A673 (cell line): ENCODE data around the gene FTCDNL1. TPM values are rescaled to one million over a fixed set of nuclear protein-coding genes. Genes with fewer than 3 reads are reported as not detected.
A peak's percentile ranks its signal among the peaks of the same experiment; 100 is the strongest.

ENCODE experiments used
- BruUV-seq: library from RNA; stranded (reverse); fragments of 400-500 nt; replicated peaks from 2 replicates; lab custom pipeline; 2021; lab: Mats Ljungman, UMichigan
- CTCF ChIA-PET: fragments of 300-600 bp; sonication (Branson Sonifier 250); formaldehyde crosslinking; loops from one replicate; lab custom pipeline; 2022; ENCODE audit warnings: antibody characterized with exemption; lab: Charles Lee
- POLR2A ChIA-PET: fragments of 300-600 bp; sonication (Branson Sonifier 250); formaldehyde crosslinking; loops from one replicate; lab custom pipeline; 2022; ENCODE audit warnings: antibody characterized with exemption; ENCODE audit not compliant: low non-redundant PET; lab: Charles Lee
- DNase-seq: peaks from one replicate; pipeline ENCODE4 v3.0.0-alpha.2; 2015; ENCODE audit warnings: low spot score
- H3K27ac ChIP-seq: fragments of 200-600 bp; sonication (generic); 2 replicates; pipeline ENCODE4 v1.5.1; 2016; ENCODE audit warnings: mixed run types, low read depth, mild to moderate bottlenecking, mixed read lengths, antibody characterized with exemption, low read length; ENCODE audit not compliant: poor library complexity, severe bottlenecking
- H3K27me3 ChIP-seq: fragments of 200-600 bp; sonication (generic); replicated peaks from 2 replicates; pipeline ENCODE4 v1.6.1; 2017; ENCODE audit warnings: mixed run types, low read depth, mild to moderate bottlenecking, mixed read lengths, antibody characterized with exemption, low read length; ENCODE audit not compliant: insufficient read depth, poor library complexity
- H3K36me3 ChIP-seq: fragments of 200-600 bp; sonication (generic); 2 replicates; pipeline ENCODE4 v1.6.1; 2016; ENCODE audit warnings: mixed run types, mild to moderate bottlenecking, mixed read lengths, antibody characterized with exemption, low read length; ENCODE audit not compliant: insufficient read depth, poor library complexity, severe bottlenecking
- H3K4me1 ChIP-seq: fragments of 200-600 bp; sonication (generic); 2 replicates; pipeline ENCODE4 v1.6.1; 2017; ENCODE audit warnings: mixed run types, mild to moderate bottlenecking, mixed read lengths, antibody characterized with exemption, low read length; ENCODE audit not compliant: insufficient read depth, poor library complexity, severe bottlenecking
- H3K4me3 ChIP-seq: fragments of 200-600 bp; sonication (generic); 2 replicates; pipeline ENCODE4 v1.5.1; 2016; ENCODE audit warnings: low read depth, mixed run types, mild to moderate bottlenecking, mixed read lengths, low read length; ENCODE audit not compliant: poor library complexity, severe bottlenecking
- H3K9me3 ChIP-seq: fragments of 200-600 bp; sonication (generic); 2 replicates; pipeline ENCODE4 v1.6.1; 2016; ENCODE audit warnings: mixed run types, low read depth, mild to moderate bottlenecking, mixed read lengths, antibody characterized with exemption, low read length; ENCODE audit not compliant: poor library complexity, severe bottlenecking
- EZH2 ChIP-seq: fragments of 200-600 bp; sonication (generic); IDR thresholded peaks from 2 replicates; pipeline ENCODE4 v1.6.1; 2017; ENCODE audit warnings: borderline replicate concordance, low read depth, mild to moderate bottlenecking, mixed read lengths, antibody characterized with exemption, low read length; ENCODE audit not compliant: poor library complexity, severe bottlenecking
- intact Hi-C: fragments of 100-400 bp; cut with micrococcal nuclease; formaldehyde crosslinking; loops from one replicate; pipeline ENCODE4 v1.10.0; 2022; ENCODE audit not compliant: unreplicated experiment
- total RNA-seq: library from RNA; stranded (reverse); gene quantifications from 2 replicates; pipeline ENCODE4 v1.2.3, GENCODE V29; 2021
- TF ChIP-seq, protein P1 (sequence below): fragments of 300-800, 200-600 bp; sonication (generic); conservative IDR thresholded peaks from 2 replicates; pipeline ENCODE4 v1.5.1; 2017; ENCODE audit warnings: low read depth, mild to moderate bottlenecking, antibody characterized with exemption, low read length, moderate library complexity, mixed read lengths

The FTCDNL1 gene
- total RNA-seq, 1 experiment from 2014 or later, result 0.88 TPM

DNA sequence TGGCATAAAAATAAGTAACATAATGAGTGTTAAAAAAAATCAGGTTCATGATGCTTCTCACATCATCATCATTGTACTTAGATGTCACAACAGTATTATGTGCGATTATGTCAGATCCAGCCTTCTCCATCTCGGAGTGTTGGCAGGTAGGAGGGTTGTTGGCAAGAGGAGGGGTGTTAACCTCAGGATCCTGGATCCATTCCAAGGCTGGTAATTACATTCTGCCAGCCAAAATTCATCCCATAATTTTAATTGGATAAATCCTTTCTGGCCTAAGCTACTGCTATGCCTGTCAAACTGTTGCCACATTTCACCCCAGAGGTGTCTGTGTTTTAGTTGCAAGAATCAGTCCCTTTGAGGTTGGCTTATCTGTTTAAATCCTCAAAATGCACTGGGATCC, 891 bp upstream of the FTCDNL1 start:
- DNase-seq, result no peak
- H3K4me1 ChIP-seq, result peaks cover 9% of the 10 kb centered on the region
- no peak overlapping the region for H3K4me3 ChIP-seq
- H3K9me3 ChIP-seq, result no peaks in the 10 kb centered on the region
- TF ChIP-seq, protein P1, sequence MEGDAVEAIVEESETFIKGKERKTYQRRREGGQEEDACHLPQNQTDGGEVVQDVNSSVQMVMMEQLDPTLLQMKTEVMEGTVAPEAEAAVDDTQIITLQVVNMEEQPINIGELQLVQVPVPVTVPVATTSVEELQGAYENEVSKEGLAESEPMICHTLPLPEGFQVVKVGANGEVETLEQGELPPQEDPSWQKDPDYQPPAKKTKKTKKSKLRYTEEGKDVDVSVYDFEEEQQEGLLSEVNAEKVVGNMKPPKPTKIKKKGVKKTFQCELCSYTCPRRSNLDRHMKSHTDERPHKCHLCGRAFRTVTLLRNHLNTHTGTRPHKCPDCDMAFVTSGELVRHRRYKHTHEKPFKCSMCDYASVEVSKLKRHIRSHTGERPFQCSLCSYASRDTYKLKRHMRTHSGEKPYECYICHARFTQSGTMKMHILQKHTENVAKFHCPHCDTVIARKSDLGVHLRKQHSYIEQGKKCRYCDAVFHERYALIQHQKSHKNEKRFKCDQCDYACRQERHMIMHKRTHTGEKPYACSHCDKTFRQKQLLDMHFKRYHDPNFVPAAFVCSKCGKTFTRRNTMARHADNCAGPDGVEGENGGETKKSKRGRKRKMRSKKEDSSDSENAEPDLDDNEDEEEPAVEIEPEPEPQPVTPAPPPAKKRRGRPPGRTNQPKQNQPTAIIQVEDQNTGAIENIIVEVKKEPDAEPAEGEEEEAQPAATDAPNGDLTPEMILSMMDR, result no peak
- BruUV-seq, result no TSS peak
- intact Hi-C loops, result no loop called here
- POLR2A ChIA-PET, result no interaction called here
- H3K27ac ChIP-seq, result no peak overlapping the region
- no peaks in the 10 kb centered on the region for H3K36me3 ChIP-seq
- peaks cover 31% of the 10 kb centered on the region for H3K27me3 ChIP-seq
- CTCF ChIA-PET, result no interaction called here

DNA sequence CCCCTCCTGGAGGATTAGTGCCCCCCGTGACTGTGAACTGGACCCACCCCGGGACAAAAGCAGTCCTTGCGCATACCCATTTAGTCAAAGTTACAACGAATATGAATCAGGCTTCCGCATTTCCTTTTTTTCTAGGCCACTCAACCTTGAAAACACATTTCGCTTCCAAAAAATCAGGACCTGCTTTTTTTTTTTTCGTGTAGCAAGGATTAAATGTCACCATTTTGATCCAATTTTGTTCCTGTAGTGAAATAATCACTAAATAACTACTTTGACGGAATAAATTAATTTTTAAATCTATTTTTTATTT, 464 bp upstream of the FTCDNL1 start:
- POLR2A ChIA-PET, result no interaction called here
- BruUV-seq, result no TSS peak
- intact Hi-C loops, result no loop called here

DNA sequence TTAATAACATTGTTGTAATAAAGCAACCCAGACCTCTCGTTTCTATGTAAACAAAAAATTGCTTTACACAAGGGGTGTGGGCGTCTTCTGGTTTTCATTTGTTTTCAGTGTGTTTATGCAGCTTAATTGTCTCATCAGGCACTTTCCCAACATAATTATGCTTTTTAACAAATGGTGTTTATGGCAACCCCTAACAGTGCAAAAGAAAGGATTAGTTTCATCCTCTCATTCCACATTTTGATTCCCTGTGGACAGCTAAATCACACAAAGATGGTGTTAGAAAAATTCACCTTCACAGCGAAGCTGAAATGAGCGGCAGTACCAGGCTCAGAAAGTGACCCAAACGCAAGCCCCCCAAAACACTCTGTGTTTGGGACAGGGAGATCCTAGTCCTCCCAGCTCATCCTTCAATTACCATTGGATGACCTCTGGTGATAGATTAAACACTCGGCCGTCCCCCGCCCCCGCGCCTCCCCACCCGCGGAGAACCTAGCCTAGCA, 724 bp downstream of the FTCDNL1 start:
- no peak for DNase-seq
- ChIA-PET CTCF (no interaction called here), POLR2A (no interaction called here)
- no TSS peak for BruUV-seq
- no peaks in the 10 kb centered on the region for H3K36me3 ChIP-seq
- no peak overlapping the region for H3K27ac ChIP-seq
- TF ChIP-seq, protein P1, result no peak
- no peak for TF ChIP-seq EZH2
- intact Hi-C loops, result no loop called here
- no peaks in the 10 kb centered on the region for H3K9me3 ChIP-seq
- H3K27me3 ChIP-seq, result peaks cover 31% of the 10 kb centered on the region
- peaks cover 9% of the 10 kb centered on the region for H3K4me1 ChIP-seq
- H3K4me3 ChIP-seq, result peak overlapping the region; percentile 58

More for the DNA sequence above, 464 bp upstream of the FTCDNL1 start:
- TF ChIP-seq, protein P1, result no peak; the same call in 1 of the 2 replicates
- no peak for TF ChIP-seq EZH2
- Histone ChIP-seq H3K9me3 (no peaks in the 10 kb centered on the region), H3K4me3 (peak overlapping the region; percentile 58), H3K27ac (no peak overlapping the region), H3K4me1 (peaks cover 9% of the 10 kb centered on the region), H3K27me3 (peaks cover 31% of the 10 kb centered on the region), H3K36me3 (no peaks in the 10 kb centered on the region)
- CTCF ChIA-PET, result no interaction called here
- DNase-seq, result no peak
